NB4 (cell line): ENCODE data around the gene OR2A5.

Experiments
- MYC ChIP-seq: IDR thresholded peaks from 2 replicates; pipeline ENCODE4 v1.6.1; 2011; ENCODE audit warnings: low read depth, low read length
- POLR2A ChIP-seq: IDR thresholded peaks from 2 replicates; pipeline ENCODE4 v1.6.1; 2011; ENCODE audit warnings: mild to moderate bottlenecking; ENCODE audit not compliant: insufficient read length; ENCODE audit errors: extremely low read depth
- TF ChIP-seq, protein P1 (sequence below): IDR thresholded peaks from one replicate; pipeline ENCODE4 v1.5.1; 2012; ENCODE audit warnings: low read depth, low read length
- TF ChIP-seq, protein P2 (sequence below): IDR thresholded peaks from 2 replicates; pipeline ENCODE4 v1.6.1; 2011; ENCODE audit warnings: low read depth, low read length

DNA sequence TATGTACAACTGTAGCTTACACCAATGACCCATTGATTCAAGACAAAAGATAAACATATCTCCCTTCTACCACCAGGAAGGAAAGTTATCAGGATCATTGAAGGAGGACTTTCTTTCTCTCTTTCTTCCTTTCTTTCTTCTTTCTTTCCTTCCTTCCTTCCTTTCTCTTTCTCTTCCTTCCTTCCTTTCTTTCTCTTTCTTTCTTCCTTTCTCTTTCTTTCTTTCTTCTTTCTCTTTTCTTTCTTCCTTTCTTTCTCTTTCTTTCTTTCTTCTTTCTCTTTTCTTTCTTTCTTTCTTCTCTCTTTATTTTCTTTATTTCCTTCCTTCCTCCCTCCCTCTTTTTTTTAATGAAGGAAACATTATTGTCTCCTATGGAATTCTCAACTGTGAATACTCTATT is 50.0 kb downstream of the OR2A5 start:
- TF ChIP-seq, protein P1, sequence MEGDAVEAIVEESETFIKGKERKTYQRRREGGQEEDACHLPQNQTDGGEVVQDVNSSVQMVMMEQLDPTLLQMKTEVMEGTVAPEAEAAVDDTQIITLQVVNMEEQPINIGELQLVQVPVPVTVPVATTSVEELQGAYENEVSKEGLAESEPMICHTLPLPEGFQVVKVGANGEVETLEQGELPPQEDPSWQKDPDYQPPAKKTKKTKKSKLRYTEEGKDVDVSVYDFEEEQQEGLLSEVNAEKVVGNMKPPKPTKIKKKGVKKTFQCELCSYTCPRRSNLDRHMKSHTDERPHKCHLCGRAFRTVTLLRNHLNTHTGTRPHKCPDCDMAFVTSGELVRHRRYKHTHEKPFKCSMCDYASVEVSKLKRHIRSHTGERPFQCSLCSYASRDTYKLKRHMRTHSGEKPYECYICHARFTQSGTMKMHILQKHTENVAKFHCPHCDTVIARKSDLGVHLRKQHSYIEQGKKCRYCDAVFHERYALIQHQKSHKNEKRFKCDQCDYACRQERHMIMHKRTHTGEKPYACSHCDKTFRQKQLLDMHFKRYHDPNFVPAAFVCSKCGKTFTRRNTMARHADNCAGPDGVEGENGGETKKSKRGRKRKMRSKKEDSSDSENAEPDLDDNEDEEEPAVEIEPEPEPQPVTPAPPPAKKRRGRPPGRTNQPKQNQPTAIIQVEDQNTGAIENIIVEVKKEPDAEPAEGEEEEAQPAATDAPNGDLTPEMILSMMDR: no peak
- TF ChIP-seq POLR2A (no peak), MYC (no peak)
- TF ChIP-seq, protein P2, sequence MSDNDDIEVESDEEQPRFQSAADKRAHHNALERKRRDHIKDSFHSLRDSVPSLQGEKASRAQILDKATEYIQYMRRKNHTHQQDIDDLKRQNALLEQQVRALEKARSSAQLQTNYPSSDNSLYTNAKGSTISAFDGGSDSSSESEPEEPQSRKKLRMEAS: no peak
